ENCODE measurements around the gene LY6G6C. TPM values are rescaled to one million over a fixed set of nuclear protein-coding genes. Genes with fewer than 3 reads are reported as not detected.
A peak's percentile ranks its signal among the peaks of the same experiment; 100 is the strongest.

Gene LY6G6C
- total and polyA plus RNA-seq, 2 of the 4 experiments (the other 2 are of a cell fraction): not detected

GRCh38 chr6:31734821-31735406 is 13.4 kb upstream of the LY6G6C start:
- intact Hi-C loops (cut with micrococcal nuclease) (no loop called here), in situ Hi-C loops (cut with MboI; ENCODE audit: low sequenced_read_pairs) (no loop called here), dilution Hi-C loops (cut with HindIII; ENCODE audit: low sequenced_read_pairs, unreplicated experiment) (no loop called here)
- peak overlapping the region; percentile 74 to 93 for H4K8ac ChIP-seq (ENCODE audit: low read depth in 2 of 2, low read length in 2 of 2)
- peaks cover 14% of the 10 kb centered on the region for H3K9me1 ChIP-seq (ENCODE audit: insufficient read depth, low read length)
- peak overlapping the region; percentile 99 for H3K56ac ChIP-seq (ENCODE audit: extremely low read depth, insufficient read depth, low read length)
- peaks cover 18% of the 10 kb centered on the region for H3K4me1 ChIP-seq (ENCODE audit: control insufficient read depth, insufficient read depth, low read length)
- peak overlapping the region; percentile 94 for H3K27ac ChIP-seq (ENCODE audit: insufficient read depth, low read length)
- ATAC-seq (ENCODE audit: low read depth) (peak; percentile 13), DNase-seq (peak; percentile 59)
- WGBS, 2 experiments (ENCODE audit: extremely low coverage in 2 of 2, insufficient read length in 1 of 2): 0% methylated on average over 5 of the region's 18 CpGs; no CpG with 5 or more reads in 1 of the 2 experiments
- H2BK120ac ChIP-seq (ENCODE audit: low read depth, low read length): peak overlapping the region; percentile 81
- peak overlapping the region; percentile 96 for H3K4me2 ChIP-seq (ENCODE audit: low read depth, low read length)
- H3K36me3 ChIP-seq (ENCODE audit: control insufficient read depth, insufficient read depth, low read length): peaks cover 30% of the 10 kb centered on the region
- peaks cover 9 to 69% of the 10 kb centered on the region in 2 experiments; a peak in 3 of 4 replicates for H3K79me1 ChIP-seq (ENCODE audit: low read depth in 1 of 2, low read length in 2 of 2)
- H3K27me3 ChIP-seq (ENCODE audit: control insufficient read depth, insufficient read depth, low read length): no peaks in the 10 kb centered on the region
- H4K5ac ChIP-seq (ENCODE audit: low read depth, low read length): peak overlapping the region; percentile 86
- H2BK20ac ChIP-seq (ENCODE audit: low read depth, low read length): peak overlapping the region; percentile 22; the same call in 1 of the 2 replicates
- H4K91ac ChIP-seq (ENCODE audit: insufficient read depth, low read depth, low read length): peak overlapping the region; percentile 99
- H3K4ac ChIP-seq (ENCODE audit: low read depth, low read length): peak overlapping the region; percentile 98
- H3K18ac ChIP-seq (ENCODE audit: low read depth, low read length): peak overlapping the region; percentile 75
- peak overlapping the region; percentile 77 for H2AFZ ChIP-seq (replicated peaks; ENCODE audit: low read length, poor library complexity)
- peak overlapping the region; percentile 66; the same call in 2 of the 3 replicates for H2BK15ac ChIP-seq (ENCODE audit: low read depth, low read length)
- H4K20me1 ChIP-seq (ENCODE audit: insufficient read depth, low read length): peaks cover 32% of the 10 kb centered on the region
- POLR2A ChIA-PET (ENCODE audit: unreplicated experiment): interaction anchor here (0.6 kb wide), 1 partner anchor 166 kb away, joined by 7 read pairs; no protein-coding TSS in a partner anchor
- TF ChIP-seq POLR2A (IDR thresholded peaks at IDR 0.05; ENCODE audit: low read depth, low read length) (peak; percentile 37), MAZ (IDR thresholded peaks at IDR 0.05; ENCODE audit: borderline replicate concordance, low read depth, low read length) (peak; percentile 22; the same call in 1 of the 2 replicates), FOS (IDR thresholded peaks at IDR 0.05; ENCODE audit: low read depth, low read length) (0 out of 2 replicates have a peak, but pooled peaks have one; percentile 23), SMC3 (IDR thresholded peaks at IDR 0.05; ENCODE audit: low read depth, low read length) (no peak)
- H2BK5ac ChIP-seq (ENCODE audit: low read depth, low read length, poor library complexity, severe bottlenecking): peak overlapping the region; percentile 99
- CTCF ChIA-PET: no interaction called here
- H2AK9ac ChIP-seq (replicated peaks; ENCODE audit: low read depth, low read length, poor library complexity): peak overlapping the region; percentile 100
- no TSS peak for BruUV-seq (replicated peaks)
- no peaks in the 10 kb centered on the region for H3K9me3 ChIP-seq (ENCODE audit: control insufficient read depth, insufficient read depth, low read length)
- H3K9ac ChIP-seq (ENCODE audit: low read depth, low read length): peak overlapping the region; percentile 98
- peak overlapping the region; percentile 81 for H3K4me3 ChIP-seq (ENCODE audit: insufficient read depth, low read depth, low read length)
- peak overlapping the region; percentile 98 for H2AK5ac ChIP-seq (ENCODE audit: low read depth, low read length)
- H3K14ac ChIP-seq (replicated peaks; ENCODE audit: low read depth, low read length): peak overlapping the region; percentile 98
- peak overlapping the region; percentile 99 for H3K23ac ChIP-seq (ENCODE audit: low read depth, low read length)
